Activated CD8-positive, alpha-beta memory T cell treated with anti-CD3 and anti-CD28 coated beads, Interleukin-2, amount 50 U/mL, for 1 hour (primary cell): ENCODE data around the gene RAX.

Experiments used
- DNase-seq: peaks from one replicate; pipeline ENCODE4 v3.0.0-alpha.2; 2020; ENCODE audit errors: extremely low read depth

The RAX gene

GRCh38 chr18:59272891-59273758 is at the start of gene RAX:
TSS of gene RAX (minus strand) at chr18:59273454. CDS start at chr18:59273206, 248 bp downstream.
- no peak for DNase-seq

- DNase-seq, result no peak
Measured at GRCh38 chr18:59318460-59319050, 45.3 kb upstream of the RAX start, which contains the start of gene CPLX4. TSS of gene CPLX4 (minus strand) at chr18:59318649. CDS start at chr18:59318462, 187 bp downstream.

- no peak for DNase-seq
Measured at GRCh38 chr18:59311631-59312030, 38.4 kb upstream of the RAX start.

GRCh38 chr18:59308938-59309260 is 35.6 kb upstream of the RAX start:
- no peak for DNase-seq

- no peak for DNase-seq
Measured at GRCh38 chr18:59308248-59308937, 35.1 kb upstream of the RAX start.

GRCh38 chr18:59306640-59307039 is 33.4 kb upstream of the RAX start:
- no peak for DNase-seq

GRCh38 chr18:59305295-59305694 is 32.0 kb upstream of the RAX start:
- no peak for DNase-seq

- DNase-seq, result no peak
Measured at GRCh38 chr18:59303656-59304195, 30.5 kb upstream of the RAX start.

- DNase-seq, result no peak
Measured at GRCh38 chr18:59303006-59303405, 29.8 kb upstream of the RAX start.

- DNase-seq, result no peak
Measured at GRCh38 chr18:59301929-59302328, 28.7 kb upstream of the RAX start.

- DNase-seq, result no peak
Measured at GRCh38 chr18:59300676-59301285, 27.5 kb upstream of the RAX start.

GRCh38 chr18:59298871-59299270 is 25.6 kb upstream of the RAX start:
- DNase-seq, result no peak

- DNase-seq, result no peak
Measured at GRCh38 chr18:59293317-59293716, 20.1 kb upstream of the RAX start.

GRCh38 chr18:59286341-59286740 is 13.1 kb upstream of the RAX start:
- no peak for DNase-seq

- no peak for DNase-seq
Measured at GRCh38 chr18:59282341-59282740, 9.1 kb upstream of the RAX start.

GRCh38 chr18:59279722-59280121 is 6.5 kb upstream of the RAX start:
- DNase-seq, result no peak

- no peak for DNase-seq
Measured at GRCh38 chr18:59279193-59279592, 5.9 kb upstream of the RAX start.

- DNase-seq, result no peak
Measured at GRCh38 chr18:59278793-59279192, 5.5 kb upstream of the RAX start.

GRCh38 chr18:59276047-59276446 is 2.8 kb upstream of the RAX start:
- no peak for DNase-seq

GRCh38 chr18:59275406-59275949 is 2.2 kb upstream of the RAX start:
- no peak for DNase-seq

GRCh38 chr18:59274533-59274928 is 1.3 kb upstream of the RAX start:
- DNase-seq, result no peak
